ENCODE results near the gene TPRG1L.

Gene TPRG1L

DNA sequence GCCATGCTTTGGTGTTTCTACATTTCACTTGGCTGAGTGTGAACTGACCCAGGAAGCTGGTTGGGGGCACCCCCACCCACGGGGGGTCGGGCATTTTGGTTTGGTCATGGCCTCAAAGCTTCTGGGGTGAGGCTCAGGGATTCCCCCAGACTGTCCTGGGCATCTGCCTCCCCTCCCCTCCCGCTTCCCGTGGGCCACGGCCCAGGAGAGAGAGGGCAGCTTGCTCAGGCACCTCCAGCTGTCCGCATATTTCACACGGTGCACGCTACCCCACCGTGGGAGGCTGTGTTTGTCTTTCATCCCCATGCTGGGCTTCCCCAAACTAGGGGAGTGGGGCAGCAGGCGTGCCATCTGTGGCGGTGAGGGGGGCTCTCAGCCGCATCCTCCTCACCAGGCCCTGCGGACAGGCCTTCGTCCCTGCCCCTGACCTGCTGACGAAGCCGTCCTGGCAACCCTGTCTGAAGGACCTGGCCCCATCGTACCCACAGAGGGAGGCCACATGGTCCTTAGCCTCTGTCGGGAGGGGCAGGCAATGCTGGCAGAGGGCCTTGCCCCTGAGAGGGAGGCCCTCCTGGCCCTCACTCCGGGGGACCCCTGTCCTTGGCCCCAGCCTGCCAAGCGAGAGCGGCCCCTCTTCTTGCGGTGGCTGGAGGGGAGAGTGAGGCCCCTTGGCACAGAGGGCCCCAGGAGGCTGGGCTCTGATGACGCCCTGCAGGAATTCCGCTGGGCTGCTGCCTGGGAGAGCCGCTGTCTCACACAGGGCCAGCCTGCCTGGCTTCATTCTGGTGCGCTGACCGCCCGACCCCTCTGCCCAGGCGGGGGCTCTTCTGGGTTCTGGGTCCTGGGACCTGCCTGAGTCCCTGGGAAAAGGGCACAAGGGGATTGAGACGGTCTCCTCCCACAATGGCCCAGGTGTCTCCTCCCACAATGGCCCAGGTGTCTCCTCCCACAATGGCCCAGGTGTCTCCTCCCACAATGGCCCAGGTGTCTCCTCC lies 49.6 kb downstream of the TPRG1L start:
- Histone ChIP-seq H2AFZ (ENCODE audit: low read depth, low read length) (no peak overlapping the region), H3K4me3 (ENCODE audit: low read depth in 1 of 2, low read length in 2 of 2) (no peak overlapping the region), H3K9ac (ENCODE audit: low read depth, low read length) (no peak overlapping the region), H3K27me3 (ENCODE audit: insufficient read depth, low read length, poor library complexity) (no peaks in the 10 kb centered on the region), H3K9me3 (ENCODE audit: insufficient read depth, low read length, severe bottlenecking) (no peaks in the 10 kb centered on the region), H3K79me2 (ENCODE audit: insufficient read depth, low read length) (peaks cover 57% of the 10 kb centered on the region), H3K27ac (ENCODE audit: low read length) (no peak overlapping the region), H3K4me2 (ENCODE audit: insufficient read depth, low read length) (no peak overlapping the region), H4K20me1 (ENCODE audit: insufficient read depth, low read length) (peaks cover 88% of the 10 kb centered on the region), H3K36me3 (ENCODE audit: insufficient read depth, low read length) (no peaks in the 10 kb centered on the region), H3K4me1 (ENCODE audit: insufficient read depth, low read length) (no peaks in the 10 kb centered on the region)
- no peak for ATAC-seq (ENCODE audit: insufficient read depth, low read depth)
- no peak for TF ChIP-seq EZH2 (IDR thresholded peaks at IDR 0.05; ENCODE audit: borderline replicate concordance, low read depth, low read length, severe bottlenecking)
- TF ChIP-seq, protein P1, sequence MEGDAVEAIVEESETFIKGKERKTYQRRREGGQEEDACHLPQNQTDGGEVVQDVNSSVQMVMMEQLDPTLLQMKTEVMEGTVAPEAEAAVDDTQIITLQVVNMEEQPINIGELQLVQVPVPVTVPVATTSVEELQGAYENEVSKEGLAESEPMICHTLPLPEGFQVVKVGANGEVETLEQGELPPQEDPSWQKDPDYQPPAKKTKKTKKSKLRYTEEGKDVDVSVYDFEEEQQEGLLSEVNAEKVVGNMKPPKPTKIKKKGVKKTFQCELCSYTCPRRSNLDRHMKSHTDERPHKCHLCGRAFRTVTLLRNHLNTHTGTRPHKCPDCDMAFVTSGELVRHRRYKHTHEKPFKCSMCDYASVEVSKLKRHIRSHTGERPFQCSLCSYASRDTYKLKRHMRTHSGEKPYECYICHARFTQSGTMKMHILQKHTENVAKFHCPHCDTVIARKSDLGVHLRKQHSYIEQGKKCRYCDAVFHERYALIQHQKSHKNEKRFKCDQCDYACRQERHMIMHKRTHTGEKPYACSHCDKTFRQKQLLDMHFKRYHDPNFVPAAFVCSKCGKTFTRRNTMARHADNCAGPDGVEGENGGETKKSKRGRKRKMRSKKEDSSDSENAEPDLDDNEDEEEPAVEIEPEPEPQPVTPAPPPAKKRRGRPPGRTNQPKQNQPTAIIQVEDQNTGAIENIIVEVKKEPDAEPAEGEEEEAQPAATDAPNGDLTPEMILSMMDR (IDR thresholded peaks at IDR 0.05; ENCODE audit: borderline replicate concordance, extremely low read depth, low read length, poor library complexity, severe bottlenecking): no peak
- no peak for DNase-seq

DNA sequence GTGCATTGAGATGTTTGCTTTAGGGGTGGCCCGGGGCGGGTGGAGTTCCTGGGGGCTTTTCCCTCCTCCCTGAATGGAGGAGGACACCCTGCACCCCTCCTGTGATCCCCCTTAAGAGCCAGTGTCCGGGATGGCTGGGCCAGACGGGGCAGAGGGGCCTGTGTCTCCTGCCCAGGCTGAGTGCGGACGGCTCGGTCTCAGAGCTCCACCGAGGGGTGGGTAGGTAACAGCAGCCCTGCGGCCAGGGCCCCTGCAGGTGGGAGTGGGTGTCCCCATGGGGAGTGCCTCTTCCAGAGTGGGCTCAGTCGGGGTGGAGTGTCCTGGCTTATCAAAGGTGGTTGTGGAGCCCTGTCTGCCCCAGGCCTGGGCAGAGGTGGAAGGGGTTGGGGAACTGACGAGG lies 50.6 kb downstream of the TPRG1L start:
- Histone ChIP-seq H3K27me3 (ENCODE audit: insufficient read depth, low read length, poor library complexity) (no peaks in the 10 kb centered on the region), H3K9me3 (ENCODE audit: insufficient read depth, low read length, severe bottlenecking) (no peaks in the 10 kb centered on the region), H2AFZ (ENCODE audit: low read depth, low read length) (no peak overlapping the region), H3K4me2 (ENCODE audit: insufficient read depth, low read length) (no peak overlapping the region), H3K4me3 (ENCODE audit: low read depth in 1 of 2, low read length in 2 of 2) (no peak overlapping the region), H4K20me1 (ENCODE audit: insufficient read depth, low read length) (peaks cover 90% of the 10 kb centered on the region), H3K79me2 (ENCODE audit: insufficient read depth, low read length) (peaks cover 61% of the 10 kb centered on the region), H3K9ac (ENCODE audit: low read depth, low read length) (no peak overlapping the region), H3K4me1 (ENCODE audit: insufficient read depth, low read length) (no peaks in the 10 kb centered on the region), H3K27ac (ENCODE audit: low read length) (no peak overlapping the region), H3K36me3 (ENCODE audit: insufficient read depth, low read length) (no peaks in the 10 kb centered on the region)
- DNase-seq (no peak), ATAC-seq (ENCODE audit: insufficient read depth, low read depth) (no peak)
- no peak for TF ChIP-seq EZH2 (IDR thresholded peaks at IDR 0.05; ENCODE audit: borderline replicate concordance, low read depth, low read length, severe bottlenecking)
- TF ChIP-seq, protein P1 (IDR thresholded peaks at IDR 0.05; ENCODE audit: borderline replicate concordance, extremely low read depth, low read length, poor library complexity, severe bottlenecking): no peak

DNA sequence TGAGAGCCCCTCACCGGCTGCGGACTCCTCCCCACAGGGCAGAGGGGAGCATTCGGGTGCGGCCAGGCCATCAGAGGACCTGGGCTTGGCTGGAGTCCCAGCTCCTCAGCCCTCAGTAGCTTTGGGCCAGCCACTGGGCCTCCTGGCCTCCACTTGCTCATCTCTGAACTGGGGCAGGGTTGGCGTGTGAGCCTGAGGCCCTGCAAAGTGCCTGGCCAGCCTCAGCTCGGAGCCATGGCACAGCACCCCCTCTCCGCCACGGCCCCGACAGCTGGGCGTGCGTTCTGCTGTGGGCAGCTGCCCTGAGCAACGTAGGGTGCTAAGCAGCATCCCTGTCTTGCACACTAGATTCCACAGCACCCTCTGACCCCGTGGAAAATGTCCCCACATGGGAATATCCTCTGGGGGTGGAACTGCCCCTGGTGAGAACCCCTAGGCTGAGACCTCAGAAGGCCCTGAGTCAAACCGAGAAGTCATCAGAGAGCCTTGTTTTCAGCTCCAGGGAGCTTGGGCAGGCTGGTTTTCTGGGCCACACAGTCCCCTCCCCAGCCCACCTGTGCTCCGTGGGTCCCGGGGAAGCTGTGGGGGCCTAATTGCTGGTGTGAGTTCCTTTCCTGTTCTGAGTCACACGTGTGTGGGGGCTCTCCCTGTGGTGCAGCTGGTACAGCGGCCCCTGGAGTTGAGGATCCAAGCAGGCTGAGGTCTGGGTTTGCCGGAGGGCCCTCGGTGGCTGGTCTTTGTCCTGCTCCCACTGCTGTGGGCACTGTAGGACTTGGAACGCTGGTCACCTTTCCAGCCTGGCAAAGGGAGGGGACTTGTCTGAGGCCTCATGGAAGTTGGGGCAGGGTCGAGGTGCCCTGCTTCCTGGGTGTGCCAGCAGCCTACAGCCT lies 52.0 kb downstream of the TPRG1L start:
- Histone ChIP-seq H3K4me1 (ENCODE audit: insufficient read depth, low read length) (no peaks in the 10 kb centered on the region), H3K4me2 (ENCODE audit: insufficient read depth, low read length) (no peak overlapping the region), H3K4me3 (ENCODE audit: low read depth in 1 of 2, low read length in 2 of 2) (no peak overlapping the region), H3K27ac (ENCODE audit: low read length) (no peak overlapping the region), H3K9ac (ENCODE audit: low read depth, low read length) (no peak overlapping the region), H2AFZ (ENCODE audit: low read depth, low read length) (no peak overlapping the region), H3K36me3 (ENCODE audit: insufficient read depth, low read length) (no peaks in the 10 kb centered on the region), H4K20me1 (ENCODE audit: insufficient read depth, low read length) (peaks cover 91% of the 10 kb centered on the region), H3K9me3 (ENCODE audit: insufficient read depth, low read length, severe bottlenecking) (no peaks in the 10 kb centered on the region), H3K79me2 (ENCODE audit: insufficient read depth, low read length) (peaks cover 57% of the 10 kb centered on the region), H3K27me3 (ENCODE audit: insufficient read depth, low read length, poor library complexity) (no peaks in the 10 kb centered on the region)
- peak; percentile 11 for DNase-seq
- peak; percentile 38; the same call in 2 of the 3 replicates for ATAC-seq (ENCODE audit: insufficient read depth, low read depth)
- TF ChIP-seq, protein P1 (IDR thresholded peaks at IDR 0.05; ENCODE audit: borderline replicate concordance, extremely low read depth, low read length, poor library complexity, severe bottlenecking): no peak
- no peak for TF ChIP-seq EZH2 (IDR thresholded peaks at IDR 0.05; ENCODE audit: borderline replicate concordance, low read depth, low read length, severe bottlenecking)

All from DND-41 (cell line).